Activated effector memory CD4-positive, alpha-beta T cell treated with Interleukin-2 at 50 U/mL for 16 hours (primary cell): Measurements from ENCODE around the gene CEBPA.

Experiments used
- DNase-seq: peaks from one replicate; pipeline ENCODE4 v3.0.0-alpha.2; 2020

CEBPA gene

GRCh38 chr19:33286899-33287298 lies 15.4 kb downstream of the CEBPA start:
- no peak for DNase-seq

DNA sequence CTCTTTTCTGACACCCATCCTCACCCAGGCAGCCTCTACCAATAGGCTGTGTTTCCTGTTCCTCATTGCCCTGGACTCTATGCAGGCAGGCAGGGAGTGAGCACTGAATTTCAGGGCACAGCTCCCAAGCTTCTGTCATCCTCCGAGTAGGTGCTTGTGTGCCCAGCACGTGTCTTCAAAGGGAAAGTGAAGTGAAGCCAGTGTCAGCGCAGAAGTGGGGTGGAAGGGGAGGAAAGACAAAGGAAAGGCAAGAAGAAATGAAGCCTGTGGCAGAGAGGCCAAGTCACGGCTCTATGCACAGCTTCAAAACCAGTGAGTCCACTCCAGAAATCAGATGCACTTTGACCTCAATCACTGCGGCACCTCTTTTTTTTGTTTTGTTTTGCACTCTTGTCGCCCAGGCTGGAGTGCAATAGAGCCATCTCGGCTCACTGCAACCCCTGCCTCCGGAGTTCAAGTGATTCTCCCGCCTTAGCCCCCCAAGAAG lies 16.9 kb downstream of the CEBPA start:
- DNase-seq = no peak

GRCh38 chr19:33284756-33285155 lies 17.6 kb downstream of the CEBPA start:
- DNase-seq = no peak

DNA sequence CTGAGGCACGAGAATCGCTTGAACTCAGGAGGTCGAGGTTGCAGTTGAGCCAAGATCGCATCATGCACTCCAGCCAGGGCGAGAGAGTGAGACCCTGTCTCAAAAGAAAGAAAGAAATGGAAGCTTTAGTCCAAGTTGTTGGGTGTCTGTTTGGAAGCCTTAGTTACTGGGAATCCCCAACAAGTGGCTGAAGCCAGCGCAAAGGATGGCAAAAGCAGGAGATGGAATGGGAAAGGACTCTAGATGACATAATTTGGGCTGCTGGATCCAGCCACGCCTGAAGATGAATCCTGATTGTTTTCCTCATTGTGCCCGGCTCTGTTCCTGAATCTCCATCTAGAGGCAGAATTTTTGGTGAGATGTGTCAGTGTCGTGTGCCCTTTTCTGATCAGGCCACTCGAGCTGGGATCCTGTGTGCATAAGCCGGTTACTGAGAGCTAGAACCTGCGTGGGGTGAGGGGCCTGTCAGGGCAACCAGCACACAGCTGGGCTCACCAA lies 18.1 kb downstream of the CEBPA start:
- no peak for DNase-seq

DNA sequence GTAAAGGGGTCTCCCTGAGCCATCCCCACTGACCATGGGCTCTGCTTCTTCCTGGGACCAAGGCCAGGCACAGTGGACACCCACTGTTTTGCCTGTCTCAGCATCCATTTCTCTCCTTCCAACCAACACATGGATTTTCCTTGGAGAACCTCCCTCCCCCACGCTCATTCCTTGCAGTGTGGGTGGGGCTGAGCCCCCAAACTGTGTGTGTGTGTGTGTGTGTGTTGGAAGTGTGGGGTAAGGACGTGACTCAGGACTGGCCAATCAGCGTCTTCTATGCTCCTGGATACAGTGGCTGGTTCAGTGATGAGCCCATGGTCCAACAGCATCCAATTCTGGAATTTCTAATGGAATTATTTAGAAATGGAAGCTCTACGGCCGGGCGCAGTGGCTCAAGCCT lies 18.7 kb downstream of the CEBPA start:
- no peak for DNase-seq

- DNase-seq = no peak
These were observed 20.2 kb downstream of the CEBPA start for GRCh38 chr19:33282036-33282671.

GRCh38 chr19:33281296-33281926 lies 20.9 kb downstream of the CEBPA start:
- no peak for DNase-seq

DNA sequence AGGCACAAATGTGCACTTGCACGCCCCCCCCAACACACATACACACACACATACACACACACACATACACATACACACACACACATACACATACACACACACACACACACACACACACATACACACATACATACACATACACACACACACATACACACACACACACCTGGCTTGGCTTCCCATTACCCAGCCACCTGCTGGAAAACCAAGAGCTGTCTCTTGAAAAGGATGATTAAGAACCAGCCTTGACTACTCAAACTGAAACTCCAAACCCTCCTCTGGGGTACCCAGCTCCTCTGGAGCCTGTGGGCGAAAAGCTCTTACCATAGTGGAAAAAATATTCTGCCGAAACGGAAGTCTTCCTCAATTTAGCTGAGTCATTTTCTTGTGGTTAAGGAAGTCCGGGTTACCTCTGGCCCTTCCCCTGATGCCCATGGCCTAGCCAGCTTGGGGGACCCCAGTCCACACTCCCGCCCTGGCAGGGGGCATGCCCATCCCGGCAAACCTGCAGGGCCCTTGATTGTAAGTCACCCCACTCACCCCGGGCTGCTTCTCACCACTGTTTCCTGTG lies 21.9 kb downstream of the CEBPA start:
- DNase-seq = no peak

DNA sequence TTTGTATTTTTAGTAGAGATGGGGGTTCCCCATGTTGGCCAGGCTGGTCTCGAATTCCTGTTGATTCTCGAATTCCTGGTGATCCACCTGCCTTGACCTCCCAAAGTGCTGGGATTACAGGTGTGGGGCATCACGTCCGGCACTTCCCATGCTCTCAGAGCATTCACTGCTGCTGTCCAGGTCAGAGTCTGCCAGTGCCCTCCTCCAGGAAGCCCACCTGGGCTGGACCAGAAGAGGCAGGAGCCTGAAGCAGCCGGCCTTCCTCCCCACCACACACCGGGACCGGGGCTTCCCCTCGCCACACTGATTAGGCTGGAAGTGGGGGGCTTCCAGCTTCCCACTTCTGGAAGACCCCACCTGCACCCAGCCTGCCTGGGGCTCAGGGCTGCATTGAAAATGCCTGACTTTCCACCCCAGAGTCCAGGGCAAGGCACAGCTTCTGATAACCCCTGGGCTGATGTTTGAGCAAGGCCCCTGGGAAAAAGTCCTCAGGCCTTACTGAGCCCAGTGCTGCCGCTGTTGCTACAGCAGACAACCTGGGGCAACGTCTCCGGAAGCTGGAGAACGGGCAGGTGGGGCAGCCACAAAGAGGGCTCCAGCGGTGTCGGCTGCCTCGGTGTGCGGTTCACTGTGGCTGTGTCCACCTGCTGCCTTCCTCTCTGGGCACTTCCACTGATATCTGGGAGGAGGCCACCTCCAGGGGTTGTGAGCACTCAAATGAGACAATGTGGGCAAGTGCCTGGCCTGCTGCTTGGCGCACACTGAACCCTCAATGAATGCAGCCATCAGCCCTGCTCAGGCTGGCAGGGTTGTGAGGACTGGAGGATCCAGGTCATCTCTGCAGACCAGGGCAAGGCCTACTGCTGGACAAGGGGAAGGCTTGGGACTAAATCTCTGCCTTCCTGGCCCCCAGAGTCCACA lies 22.6 kb downstream of the CEBPA start:
- no peak for DNase-seq

GRCh38 chr19:33278403-33279269 lies 23.7 kb downstream of the CEBPA start:
- DNase-seq = no peak

GRCh38 chr19:33278023-33278402 lies 24.3 kb downstream of the CEBPA start:
- no peak for DNase-seq

- DNase-seq = no peak
These were observed 24.9 kb downstream of the CEBPA start for GRCh38 chr19:33277434-33277833.

- no peak for DNase-seq
These were observed 26.3 kb downstream of the CEBPA start for GRCh38 chr19:33275933-33276619.

GRCh38 chr19:33275559-33275932 lies 26.8 kb downstream of the CEBPA start:
- no peak for DNase-seq

GRCh38 chr19:33274663-33275558 lies 27.4 kb downstream of the CEBPA start:
- no peak for DNase-seq

GRCh38 chr19:33273881-33274662 lies 28.3 kb downstream of the CEBPA start:
- no peak for DNase-seq

DNA sequence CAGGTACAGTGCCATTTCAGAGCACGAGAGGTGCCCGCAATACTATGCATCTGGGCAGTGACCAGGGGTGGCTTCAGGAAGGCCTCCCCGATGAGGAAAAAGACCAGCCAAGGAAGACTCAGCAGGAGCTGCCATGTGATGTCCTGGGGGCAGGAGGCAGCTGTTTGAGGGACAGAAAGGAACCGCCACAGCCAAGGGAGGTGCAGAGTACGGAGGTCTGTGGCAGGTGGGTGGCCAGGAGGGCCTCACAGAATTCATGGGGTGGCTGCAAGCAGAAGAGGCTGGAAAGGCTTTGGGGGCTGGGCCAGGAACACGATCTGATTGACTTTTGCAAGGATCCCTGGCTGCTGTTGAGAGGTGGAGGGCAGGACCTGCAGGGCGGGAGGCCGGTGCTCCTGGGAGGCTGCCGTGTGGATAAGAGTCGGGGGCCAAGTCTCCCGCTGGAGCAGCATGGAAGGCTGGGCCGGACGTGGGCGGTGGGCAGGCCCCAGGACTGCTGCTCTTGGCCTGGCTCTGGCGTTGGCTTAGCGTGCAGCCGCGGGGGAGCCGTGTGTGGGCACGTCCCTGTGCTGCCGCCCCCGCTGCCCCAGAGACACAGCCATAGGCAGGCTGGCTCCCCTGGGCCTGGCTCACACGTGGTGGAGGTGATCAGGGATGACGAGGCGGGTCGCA lies 29.1 kb downstream of the CEBPA start:
- no peak for DNase-seq

DNA sequence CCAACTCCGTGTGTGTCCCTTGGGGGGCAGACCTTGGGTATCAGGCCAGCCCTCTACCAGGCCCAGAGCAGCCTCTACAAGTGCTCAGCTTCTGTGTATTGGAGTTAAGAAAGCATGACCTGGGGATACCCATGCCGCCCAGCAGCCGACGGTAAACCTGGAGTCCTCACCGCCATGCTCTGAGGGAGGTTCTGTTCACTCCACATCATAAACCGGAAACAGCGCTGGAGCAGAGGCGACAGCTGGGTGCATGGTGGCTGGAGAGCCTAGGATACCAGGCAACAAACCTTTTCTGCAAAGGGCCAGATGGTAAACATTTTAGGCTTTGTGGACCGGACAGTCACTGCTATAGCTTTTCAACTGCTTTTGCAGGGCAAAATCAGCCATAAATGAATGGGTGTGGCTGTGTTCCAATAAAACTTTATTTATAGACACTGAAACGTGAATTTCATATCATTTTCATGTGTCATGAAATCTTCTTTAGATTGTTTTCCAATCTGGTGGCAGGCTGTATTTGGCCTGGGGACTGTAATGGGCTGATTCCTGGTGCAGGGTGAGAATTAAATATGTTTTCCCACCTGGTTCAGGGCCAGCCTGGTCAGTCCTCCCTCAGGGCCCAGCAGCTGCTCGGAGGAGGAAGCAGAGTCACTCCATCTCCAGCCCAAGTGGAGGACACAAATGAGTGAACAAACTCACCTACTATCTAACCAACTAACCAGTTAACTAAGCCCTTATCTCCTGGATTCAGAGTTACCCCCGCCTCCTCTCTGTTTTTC lies 30.9 kb downstream of the CEBPA start:
- no peak for DNase-seq
